HL-60/S4 treated with phorbol 12-myristate 13-acetate at 8.2 ng/mL for 4 days and 3 days (cell line): ENCODE data around the gene NMRAL1.

Source experiments
- in situ Hi-C: fragments of 300-500 bp; cut with MboI; formaldehyde crosslinking; loops from 2 replicates; pipeline ENCODE4 v1.15.0; 2022; ENCODE audit warnings: low sequenced_read_pairs

The NMRAL1 gene

DNA sequence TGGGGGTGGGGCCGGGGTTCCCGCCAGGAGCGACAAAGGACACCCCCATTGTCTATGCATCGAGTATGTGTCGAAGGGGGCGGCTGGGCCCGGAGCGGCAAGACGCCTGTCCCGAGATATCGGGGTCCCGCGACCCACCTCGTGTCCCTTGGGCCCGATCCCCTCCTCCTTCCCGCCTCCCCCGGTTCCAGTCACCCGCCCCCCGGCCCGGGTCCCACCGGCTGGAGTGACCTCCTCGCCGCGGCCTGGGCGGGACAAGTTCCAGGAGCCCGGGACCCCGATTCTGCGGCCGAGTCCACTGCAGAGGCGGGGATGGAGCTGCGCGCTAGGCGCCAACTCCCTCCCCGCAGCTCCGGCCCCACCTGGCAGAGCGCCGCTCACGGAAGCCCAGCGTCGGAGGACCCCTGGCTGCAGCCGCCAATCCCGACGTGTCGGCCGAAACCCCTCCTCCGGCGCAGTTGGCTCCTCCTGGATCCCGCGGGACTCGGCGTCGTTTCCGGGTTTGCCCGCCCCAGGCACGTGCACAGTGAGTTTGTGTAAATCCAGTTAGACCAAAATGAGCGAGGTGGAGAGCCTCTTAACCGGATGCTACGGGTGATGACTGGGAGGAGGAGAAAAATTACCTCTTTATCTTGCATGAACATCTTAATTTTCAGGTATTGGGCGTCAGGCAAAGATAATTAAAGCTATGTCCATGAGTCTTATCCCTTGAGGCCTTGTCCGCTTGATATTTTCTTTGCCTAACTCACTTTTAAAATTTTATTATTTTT lies at the start of gene NMRAL1:
Gene NMRAL1 (minus strand): TSS at position 434 of the 770 bp plus-strand sequence. CDS start 493 bp downstream, outside the sequence.
- in situ Hi-C loops: no loop called here

- in situ Hi-C loops: no loop called here
Measured at GRCh38 chr16:4523686-4524085, 49.3 kb upstream of the NMRAL1 start.

- in situ Hi-C loops: no loop called here
Measured at GRCh38 chr16:4522051-4522581, 47.7 kb upstream of the NMRAL1 start.

DNA sequence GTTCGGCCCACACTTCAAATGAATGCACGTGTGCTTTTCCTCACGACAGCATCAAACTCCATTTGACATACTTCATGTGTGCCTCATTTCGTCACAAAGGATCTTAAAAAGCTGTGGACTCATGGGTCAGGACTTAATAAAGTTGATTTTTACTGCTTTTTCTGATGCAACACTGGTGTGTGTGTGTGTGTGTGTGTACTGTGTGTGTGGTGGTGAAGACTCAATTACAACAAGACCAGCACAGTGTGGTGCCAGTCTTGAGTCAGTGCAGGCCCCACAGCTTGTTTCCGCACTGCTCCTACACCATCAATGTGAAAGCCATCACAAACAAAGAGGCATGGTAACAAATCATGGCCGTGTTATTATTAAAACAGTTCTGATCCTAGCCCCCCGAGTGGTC lies 46.5 kb upstream of the NMRAL1 start:
- in situ Hi-C loops: no loop called here

GRCh38 chr16:4519274-4520058 lies 45.0 kb upstream of the NMRAL1 start:
- in situ Hi-C loops: no loop called here

DNA sequence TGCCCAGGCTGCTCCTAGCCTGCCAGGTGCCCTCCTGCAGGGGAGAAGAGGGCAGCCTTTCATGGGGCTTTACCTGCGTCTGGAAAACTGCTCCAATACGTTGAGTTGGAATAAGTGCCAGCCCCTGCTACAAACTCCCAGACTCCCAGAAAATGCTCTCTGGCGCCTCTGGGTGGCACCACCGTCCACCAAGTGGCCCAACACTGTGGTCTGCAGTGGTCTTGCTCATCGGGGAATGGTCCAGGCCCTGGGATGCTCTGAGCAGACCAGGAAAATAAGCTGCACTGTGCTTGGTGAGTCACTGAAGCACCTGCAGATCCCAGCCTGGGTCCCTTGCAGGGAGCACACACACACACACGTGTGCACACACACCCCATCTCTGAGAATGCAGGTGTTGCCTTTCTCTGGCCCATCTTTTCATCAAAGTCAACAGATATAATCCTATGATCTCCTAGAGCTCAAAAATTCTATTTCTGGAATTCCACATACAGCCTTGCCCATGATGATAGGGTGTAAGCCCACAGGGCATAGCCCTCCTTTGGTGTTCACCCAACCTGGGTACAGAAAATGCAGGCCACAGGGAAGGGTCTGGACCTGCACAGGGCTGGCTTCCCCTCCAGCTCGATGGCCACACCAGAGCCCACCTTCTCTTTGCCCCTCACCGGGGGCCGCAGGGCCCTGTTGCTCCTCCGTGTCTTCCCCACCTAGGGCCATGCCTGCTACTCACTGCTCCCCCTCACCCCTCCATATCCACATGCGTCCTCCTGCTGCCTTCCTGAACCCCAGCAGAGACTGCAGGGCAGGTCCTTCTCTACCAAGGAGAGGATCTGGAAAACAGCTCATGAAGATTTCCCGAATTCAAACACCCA lies 43.6 kb upstream of the NMRAL1 start:
- in situ Hi-C loops: no loop called here

- in situ Hi-C loops: no loop called here
Measured at GRCh38 chr16:4515611-4516233, 41.3 kb upstream of the NMRAL1 start.

DNA sequence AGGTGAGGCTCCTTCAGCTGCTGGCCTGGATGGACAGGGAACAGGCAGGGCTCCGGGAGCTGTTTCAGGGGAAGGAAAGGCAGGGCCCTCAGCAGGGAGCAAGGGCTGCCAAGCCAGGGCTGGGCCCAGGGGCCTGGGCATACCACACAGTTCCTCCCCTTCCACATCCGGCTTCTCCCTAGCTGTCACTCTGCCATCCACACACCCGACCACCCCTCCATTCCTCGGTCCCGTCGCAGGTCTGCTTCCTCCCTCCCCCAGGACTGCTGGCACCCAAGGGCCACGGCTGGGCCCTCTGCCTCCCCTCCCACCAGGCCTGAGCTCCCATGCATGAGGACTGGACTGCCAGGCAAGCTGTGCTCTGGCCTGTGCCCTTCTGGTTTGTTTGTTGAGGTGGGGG lies 40.2 kb upstream of the NMRAL1 start:
- in situ Hi-C loops: no loop called here

DNA sequence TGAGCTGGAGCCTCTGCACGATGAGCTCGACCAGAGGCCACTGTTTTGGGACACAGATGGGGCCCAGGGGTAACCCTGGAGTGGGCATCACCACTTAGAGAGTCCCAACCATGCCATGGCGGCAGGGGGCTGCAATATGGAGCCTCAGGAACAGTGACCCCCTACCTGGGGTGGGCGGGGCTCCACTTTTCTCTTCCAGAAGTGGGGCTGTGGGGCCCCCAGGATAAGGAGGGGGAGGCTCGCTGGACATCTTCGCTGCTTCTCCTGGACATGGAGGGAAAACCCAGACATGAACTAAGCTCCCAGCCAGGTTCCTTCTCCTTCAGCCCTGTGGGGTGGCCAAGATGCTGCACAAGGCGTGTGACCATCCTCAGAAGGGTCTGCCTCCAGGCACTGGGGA lies 39.5 kb upstream of the NMRAL1 start:
- in situ Hi-C loops: no loop called here

DNA sequence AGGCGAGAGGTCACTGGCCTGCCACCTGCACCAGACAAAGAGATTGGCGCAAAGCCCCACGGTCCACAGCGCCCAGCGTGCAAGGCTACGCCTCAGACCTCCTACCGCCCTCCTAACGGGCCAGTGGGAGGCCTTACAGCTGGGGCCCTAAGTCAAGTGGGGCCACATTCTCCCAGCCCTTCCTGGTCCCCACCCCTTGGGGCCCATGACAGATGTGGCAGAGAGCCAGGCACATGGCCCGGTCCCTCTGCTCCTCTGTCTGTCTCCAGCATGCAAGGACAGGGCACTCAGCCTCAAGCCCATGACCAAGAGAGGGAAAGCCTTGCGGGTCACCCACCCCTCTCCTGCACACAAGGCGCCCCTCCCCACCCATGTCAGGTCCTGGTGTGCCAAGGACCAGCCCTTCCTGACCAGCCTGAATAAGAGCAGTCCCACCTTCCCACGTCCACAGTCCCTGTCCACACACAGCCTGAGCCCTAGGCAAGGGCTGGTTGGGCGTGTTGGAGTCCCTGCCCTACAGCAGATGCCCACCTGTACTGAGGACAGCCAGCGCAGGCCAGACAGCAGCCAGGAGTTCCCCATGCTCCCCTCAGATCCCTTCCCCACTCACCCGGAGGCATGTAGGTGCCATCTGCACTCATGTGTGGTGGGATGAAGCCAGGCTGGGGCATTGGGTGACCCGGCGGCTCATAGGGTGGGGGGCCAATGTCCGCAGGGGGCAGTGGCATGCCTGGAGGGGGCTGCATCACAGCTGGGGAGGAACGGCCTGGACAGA lies 38.8 kb upstream of the NMRAL1 start:
- in situ Hi-C loops: no loop called here

GRCh38 chr16:4512473-4512872 lies 38.0 kb upstream of the NMRAL1 start:
- in situ Hi-C loops: no loop called here

DNA sequence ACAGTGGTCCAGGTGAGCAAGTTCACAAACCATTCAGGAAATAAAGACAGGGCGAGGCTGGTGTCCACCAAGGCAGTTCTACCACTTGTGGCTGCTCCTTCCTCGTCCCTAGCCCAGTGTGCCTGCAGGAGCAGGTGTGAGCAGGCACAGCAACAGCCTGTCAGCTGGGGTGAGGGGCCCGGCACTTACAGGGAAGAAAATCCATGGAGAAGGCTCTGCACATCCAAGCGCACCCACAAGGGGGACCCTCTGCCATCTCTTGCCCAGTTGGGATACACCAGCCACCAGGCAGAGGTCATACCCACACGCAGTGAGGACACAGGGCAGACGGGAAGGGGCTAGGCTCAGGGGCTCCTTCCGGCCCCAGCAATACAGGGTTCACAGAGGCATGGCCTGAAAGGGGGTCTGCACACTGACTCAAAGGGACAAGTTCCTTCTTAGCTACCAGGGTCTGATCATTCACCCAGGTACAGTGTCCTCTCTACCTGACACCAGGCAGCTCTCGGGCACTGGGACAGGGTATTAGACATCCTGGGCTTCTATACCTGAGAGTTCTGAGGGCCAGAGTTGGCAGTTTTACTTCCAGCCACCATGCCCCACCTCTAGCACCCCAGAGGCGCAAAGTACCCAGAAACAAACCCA lies 37.1 kb upstream of the NMRAL1 start:
- in situ Hi-C loops: no loop called here

DNA sequence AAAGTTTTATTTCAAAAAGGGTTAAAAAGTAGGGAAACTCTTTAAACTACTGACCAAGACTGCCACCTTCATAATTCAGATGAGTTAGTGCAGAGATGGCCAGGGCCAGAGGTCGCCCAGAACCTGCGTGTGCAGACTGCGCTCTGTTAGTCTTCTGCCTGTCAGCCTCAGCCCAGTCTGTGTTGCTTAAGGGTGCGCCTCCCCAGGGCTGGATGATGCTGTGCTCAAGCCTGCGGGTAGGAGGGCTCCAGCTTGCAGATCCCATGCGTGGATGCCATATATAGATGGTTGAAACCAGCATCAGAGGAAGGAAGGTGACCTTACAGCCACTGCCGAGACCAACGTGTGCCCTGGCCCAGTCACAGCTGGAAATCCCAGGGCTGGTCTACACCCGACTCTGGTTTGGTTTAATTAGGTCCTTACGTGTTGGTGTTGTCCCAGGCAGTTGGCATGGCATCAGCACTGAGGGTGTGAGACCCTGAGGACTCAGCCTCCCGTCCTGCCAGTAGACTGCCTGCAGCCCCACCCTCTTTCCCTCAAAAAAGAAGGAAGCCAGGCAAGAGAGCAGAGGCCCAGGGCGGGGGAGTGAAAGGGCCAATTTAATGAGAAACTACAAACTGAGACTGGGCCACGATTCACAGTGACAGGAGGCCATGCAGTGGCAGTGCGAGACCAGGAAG lies 36.5 kb upstream of the NMRAL1 start:
- in situ Hi-C loops: no loop called here

GRCh38 chr16:4510131-4510530 lies 35.7 kb upstream of the NMRAL1 start:
- in situ Hi-C loops: no loop called here

DNA sequence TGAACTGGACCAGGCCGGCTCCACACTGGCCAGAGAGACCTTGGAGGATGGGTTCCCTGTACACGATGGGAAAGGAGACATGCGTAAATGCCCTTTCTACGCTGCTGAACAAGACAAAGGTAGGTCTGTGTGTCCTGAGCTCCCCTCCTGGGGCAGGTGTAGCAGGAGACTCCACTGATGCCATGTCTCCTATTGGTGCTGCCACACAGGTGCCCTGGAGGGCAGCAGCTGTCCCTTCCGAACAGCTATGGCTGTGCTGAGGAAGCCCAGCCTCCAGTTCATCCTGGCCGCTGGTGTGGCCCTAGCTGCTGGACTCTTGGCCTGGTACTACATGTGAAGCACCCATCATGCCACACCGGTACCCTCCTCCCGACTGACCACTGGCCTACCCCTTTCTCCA lies 35.0 kb upstream of the NMRAL1 start:
- in situ Hi-C loops: no loop called here

- in situ Hi-C loops: no loop called here
Measured at GRCh38 chr16:4508806-4509205, 34.4 kb upstream of the NMRAL1 start.

- in situ Hi-C loops: no loop called here
Measured at GRCh38 chr16:4507588-4508345, 33.3 kb upstream of the NMRAL1 start.

- in situ Hi-C loops: no loop called here
Measured at GRCh38 chr16:4506450-4506849, 32.0 kb upstream of the NMRAL1 start.
